SK-N-SH treated with all-trans-retinoic acid at 6 μM for 48 hours (cell line): Measurements from ENCODE around the gene EFNA3.

Experiments used
- ATAC-seq: fragments of 200-7000 bp; cut with Tn5 transposase; 3 replicates; pipeline ENCODE4 v1.9.1; 2020; ENCODE audit warnings: mild to moderate bottlenecking, moderate library complexity
- ARNTL ChIP-seq: fragments of 450-650 bp; formaldehyde crosslinking; IDR thresholded peaks from 2 replicates; pipeline ENCODE4 v1.5.0; 2020; ENCODE audit warnings: low read depth, mild to moderate bottlenecking, moderate library complexity, borderline replicate concordance
- BACH2 ChIP-seq: fragments of 250-450 bp; sonication (Bioruptor Pico); IDR thresholded peaks from 2 replicates; pipeline ENCODE4 v1.9.0; 2021; ENCODE audit warnings: mild to moderate bottlenecking, borderline replicate concordance
- CSDC2 ChIP-seq: fragments of 250-450 bp; sonication (Bioruptor Pico); IDR thresholded peaks from 2 replicates; pipeline ENCODE4 v1.5.0; 2020; ENCODE audit warnings: mild to moderate bottlenecking, moderate library complexity
- CSRNP3 ChIP-seq: fragments of 250-450 bp; sonication (Bioruptor Pico); IDR thresholded peaks from 2 replicates; pipeline ENCODE4 v1.5.1; 2021; ENCODE audit warnings: mild to moderate bottlenecking, moderate library complexity
- ESRRG ChIP-seq: fragments of 250-450 bp; sonication (Bioruptor Pico); IDR thresholded peaks from 2 replicates; pipeline ENCODE4 v1.6.1; 2021; ENCODE audit warnings: mild to moderate bottlenecking
- GLIS3 ChIP-seq: fragments of 250-450 bp; sonication (Bioruptor Pico); IDR thresholded peaks from 2 replicates; pipeline ENCODE4 v1.5.0; 2020; ENCODE audit warnings: mild to moderate bottlenecking, moderate library complexity
- ISL1 ChIP-seq: fragments of 250-450 bp; sonication (Bioruptor Pico); IDR thresholded peaks from 2 replicates; pipeline ENCODE4 v2.1.2; 2022; ENCODE audit warnings: mild to moderate bottlenecking, moderate library complexity
- OSR1 ChIP-seq: fragments of 250-450 bp; sonication (Bioruptor Pico); IDR thresholded peaks from 2 replicates; pipeline ENCODE4 v1.8.0; 2022; ENCODE audit warnings: moderate library complexity, mild to moderate bottlenecking, inconsistent platforms
- PPARA ChIP-seq: fragments of 250-450 bp; sonication (Bioruptor Pico); IDR thresholded peaks from 2 replicates; pipeline ENCODE4 v1.5.0; 2020; ENCODE audit warnings: mild to moderate bottlenecking, borderline replicate concordance
- RARB ChIP-seq: fragments of 250-450 bp; sonication (Bioruptor Pico); IDR thresholded peaks from 2 replicates; pipeline ENCODE4 v1.8.0; 2021; ENCODE audit warnings: mild to moderate bottlenecking, moderate library complexity
- SNAI2 ChIP-seq: fragments of 250-450 bp; sonication (Bioruptor Pico); IDR thresholded peaks from 2 replicates; pipeline ENCODE4 v1.5.0; 2020; ENCODE audit warnings: mild to moderate bottlenecking, moderate library complexity
- TCF4 ChIP-seq: fragments of 250-450 bp; sonication (Bioruptor Pico); IDR thresholded peaks from 2 replicates; pipeline ENCODE4 v1.8.0; 2021; ENCODE audit warnings: mild to moderate bottlenecking, moderate library complexity, borderline replicate concordance
- TOX ChIP-seq: fragments of 250-450 bp; sonication (Bioruptor Pico); IDR thresholded peaks from 2 replicates; pipeline ENCODE4 v1.8.0; 2021; ENCODE audit warnings: mild to moderate bottlenecking, moderate library complexity, borderline replicate concordance
- TSHZ2 ChIP-seq: fragments of 250-450 bp; sonication (Bioruptor Pico); IDR thresholded peaks from 2 replicates; pipeline ENCODE4 v1.5.0; 2020; ENCODE audit warnings: mild to moderate bottlenecking, moderate library complexity
- ZFP3 ChIP-seq: fragments of 250-450 bp; sonication (Bioruptor Pico); IDR thresholded peaks from 2 replicates; pipeline ENCODE4 v1.5.0; 2020; ENCODE audit warnings: mild to moderate bottlenecking, moderate library complexity
- ZFP30 ChIP-seq: fragments of 450-650 bp; formaldehyde crosslinking; IDR thresholded peaks from 2 replicates; pipeline ENCODE4 v1.5.0; 2022; ENCODE audit warnings: mild to moderate bottlenecking, moderate library complexity
- ZNF565 ChIP-seq: fragments of 450-650 bp; formaldehyde crosslinking; conservative IDR thresholded peaks from 2 replicates; pipeline ENCODE4 v1.5.0; 2020; ENCODE audit warnings: low read depth, mild to moderate bottlenecking, moderate library complexity
- ZNF8 ChIP-seq: fragments of 450-650 bp; formaldehyde crosslinking; IDR thresholded peaks from 2 replicates; pipeline ENCODE4 v1.5.0; 2020; ENCODE audit warnings: mild to moderate bottlenecking, moderate library complexity
- TF ChIP-seq, protein P1 (sequence below): fragments of 250-450 bp; sonication (Bioruptor Pico); IDR thresholded peaks from 2 replicates; pipeline ENCODE4 v1.8.0; 2021; ENCODE audit warnings: low read depth, mild to moderate bottlenecking, moderate library complexity, borderline replicate concordance
- TF ChIP-seq, protein P2 (sequence below): fragments of 250-450 bp; sonication (Bioruptor Pico); IDR thresholded peaks from 2 replicates; pipeline ENCODE4 v1.5.1; 2020; ENCODE audit warnings: low read depth, mild to moderate bottlenecking, moderate library complexity
- TF ChIP-seq, protein P3 (sequence below): fragments of 250-450 bp; sonication (Bioruptor Pico); IDR thresholded peaks from 2 replicates; pipeline ENCODE4 v1.8.0; 2020; ENCODE audit warnings: mild to moderate bottlenecking, moderate library complexity, borderline replicate concordance

Gene EFNA3

GRCh38 chr1:155105604-155106011 lies 27.0 kb downstream of the EFNA3 start:
- TF ChIP-seq PPARA (CRISPR knock-in tag) (no peak), SNAI2 (CRISPR knock-in tag) (no peak), TCF4 (no peak), BACH2 (CRISPR knock-in tag) (no peak), OSR1 (no peak), ZNF565 (no peak), ISL1 (CRISPR knock-in tag) (no peak)
- no peak for ATAC-seq

- TF ChIP-seq GLIS3 (CRISPR knock-in tag) (no peak), ARNTL (no peak), TCF4 (no peak), ZFP30 (CRISPR knock-in tag) (no peak), SNAI2 (CRISPR knock-in tag) (no peak), TSHZ2 (CRISPR knock-in tag) (no peak), RARB (no peak), CSDC2 (CRISPR knock-in tag) (no peak), ZFP3 (CRISPR knock-in tag) (no peak), BACH2 (CRISPR knock-in tag) (no peak), CSRNP3 (CRISPR knock-in tag) (no peak), ISL1 (CRISPR knock-in tag) (no peak), OSR1 (no peak), ESRRG (CRISPR knock-in tag) (no peak), PPARA (CRISPR knock-in tag) (no peak), ZNF8 (no peak), ZNF565 (no peak)
- ATAC-seq, result no peak
Measured at GRCh38 chr1:155106862-155107261, 28.2 kb downstream of the EFNA3 start.

- ATAC-seq, result no peak; the same call in 2 of the 3 replicates
Measured at GRCh38 chr1:155107309-155108264, 28.9 kb downstream of the EFNA3 start.

More at GRCh38 chr1:155107309-155108264, 28.9 kb downstream of the EFNA3 start:
- TF ChIP-seq CSDC2 (CRISPR knock-in tag) (no peak), ZFP3 (CRISPR knock-in tag) (no peak), ZNF8 (no peak), SNAI2 (CRISPR knock-in tag) (no peak), OSR1 (no peak), ZFP30 (CRISPR knock-in tag) (no peak), CSRNP3 (CRISPR knock-in tag) (no peak), GLIS3 (CRISPR knock-in tag) (no peak), RARB (no peak), ARNTL (no peak), ESRRG (CRISPR knock-in tag) (no peak), ZNF565 (no peak), TOX (CRISPR knock-in tag) (no peak), BACH2 (CRISPR knock-in tag) (no peak)
- TF ChIP-seq, protein P1, sequence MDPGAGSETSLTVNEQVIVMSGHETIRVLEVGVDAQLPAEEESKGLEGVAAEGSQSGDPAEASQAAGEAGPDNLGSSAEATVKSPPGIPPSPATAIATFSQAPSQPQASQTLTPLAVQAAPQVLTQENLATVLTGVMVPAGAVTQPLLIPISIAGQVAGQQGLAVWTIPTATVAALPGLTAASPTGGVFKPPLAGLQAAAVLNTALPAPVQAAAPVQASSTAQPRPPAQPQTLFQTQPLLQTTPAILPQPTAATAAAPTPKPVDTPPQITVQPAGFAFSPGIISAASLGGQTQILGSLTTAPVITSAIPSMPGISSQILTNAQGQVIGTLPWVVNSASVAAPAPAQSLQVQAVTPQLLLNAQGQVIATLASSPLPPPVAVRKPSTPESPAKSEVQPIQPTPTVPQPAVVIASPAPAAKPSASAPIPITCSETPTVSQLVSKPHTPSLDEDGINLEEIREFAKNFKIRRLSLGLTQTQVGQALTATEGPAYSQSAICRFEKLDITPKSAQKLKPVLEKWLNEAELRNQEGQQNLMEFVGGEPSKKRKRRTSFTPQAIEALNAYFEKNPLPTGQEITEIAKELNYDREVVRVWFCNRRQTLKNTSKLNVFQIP, result no peak
- TF ChIP-seq, protein P2, sequence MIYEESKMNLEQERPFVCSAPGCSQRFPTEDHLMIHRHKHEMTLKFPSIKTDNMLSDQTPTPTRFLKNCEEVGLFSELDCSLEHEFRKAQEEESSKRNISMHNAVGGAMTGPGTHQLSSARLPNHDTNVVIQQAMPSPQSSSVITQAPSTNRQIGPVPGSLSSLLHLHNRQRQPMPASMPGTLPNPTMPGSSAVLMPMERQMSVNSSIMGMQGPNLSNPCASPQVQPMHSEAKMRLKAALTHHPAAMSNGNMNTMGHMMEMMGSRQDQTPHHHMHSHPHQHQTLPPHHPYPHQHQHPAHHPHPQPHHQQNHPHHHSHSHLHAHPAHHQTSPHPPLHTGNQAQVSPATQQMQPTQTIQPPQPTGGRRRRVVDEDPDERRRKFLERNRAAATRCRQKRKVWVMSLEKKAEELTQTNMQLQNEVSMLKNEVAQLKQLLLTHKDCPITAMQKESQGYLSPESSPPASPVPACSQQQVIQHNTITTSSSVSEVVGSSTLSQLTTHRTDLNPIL, result no peak
- TF ChIP-seq, protein P3, sequence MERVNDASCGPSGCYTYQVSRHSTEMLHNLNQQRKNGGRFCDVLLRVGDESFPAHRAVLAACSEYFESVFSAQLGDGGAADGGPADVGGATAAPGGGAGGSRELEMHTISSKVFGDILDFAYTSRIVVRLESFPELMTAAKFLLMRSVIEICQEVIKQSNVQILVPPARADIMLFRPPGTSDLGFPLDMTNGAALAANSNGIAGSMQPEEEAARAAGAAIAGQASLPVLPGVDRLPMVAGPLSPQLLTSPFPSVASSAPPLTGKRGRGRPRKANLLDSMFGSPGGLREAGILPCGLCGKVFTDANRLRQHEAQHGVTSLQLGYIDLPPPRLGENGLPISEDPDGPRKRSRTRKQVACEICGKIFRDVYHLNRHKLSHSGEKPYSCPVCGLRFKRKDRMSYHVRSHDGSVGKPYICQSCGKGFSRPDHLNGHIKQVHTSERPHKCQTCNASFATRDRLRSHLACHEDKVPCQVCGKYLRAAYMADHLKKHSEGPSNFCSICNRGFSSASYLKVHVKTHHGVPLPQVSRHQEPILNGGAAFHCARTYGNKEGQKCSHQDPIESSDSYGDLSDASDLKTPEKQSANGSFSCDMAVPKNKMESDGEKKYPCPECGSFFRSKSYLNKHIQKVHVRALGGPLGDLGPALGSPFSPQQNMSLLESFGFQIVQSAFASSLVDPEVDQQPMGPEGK (CRISPR knock-in tag), result no peak
